Tibial artery (tissue), 4 donors: Measurements from ENCODE around the gene CENPO.

Experiments
- DNase-seq, 2 donors: peaks; one replicate each; pipeline ENCODE4 v3.0.0-alpha.2; 2019
- H3K27ac ChIP-seq, 2 donors: fragments of 200-600 bp; sonication (generic) in 1 of 2; 1 replicate in 1 of 2; 2 replicates in 1 of 2; pipeline ENCODE4 v1.5.1; 2018 to 2019; ENCODE audit warnings: mild to moderate bottlenecking in 1 of 2
- H3K27me3 ChIP-seq, 2 donors: fragments of 200-600 bp; sonication (generic) in 1 of 2; one replicate each; pipeline versions ENCODE4 v1.5.1 to v1.6.0; 2016 to 2019
- H3K36me3 ChIP-seq, 3 donors: fragments of 200-600 bp; sonication (generic) in 2 of 3; one replicate each; pipeline ENCODE4 v1.5.1; 2016 to 2019; ENCODE audit warnings: mild to moderate bottlenecking in 2 of 3
- H3K4me1 ChIP-seq, 4 donors: fragments of 200-600 bp; sonication (generic) in 2 of 4; 1 replicate in 3 of 4; 2 replicates in 1 of 4; pipeline ENCODE4 v1.5.1; 2016 to 2019
- H3K4me3 ChIP-seq, 2 donors: fragments of 200-600 bp; sonication (generic) in 1 of 2; 1 replicate in 1 of 2; 2 replicates in 1 of 2; pipeline ENCODE4 v1.5.1; 2018 to 2019; ENCODE audit warnings: mild to moderate bottlenecking in 2 of 2
- H3K9me3 ChIP-seq, 3 donors: fragments of 200-600 bp; sonication (generic) in 1 of 3; one replicate each; pipeline ENCODE4 v1.5.1; 2016 to 2019
- CTCF ChIP-seq, 2 experiments: fragments of 200-600 bp in 1 of 2; fragments of 450-650 bp in 1 of 2; IDR thresholded peaks; one replicate each; pipeline ENCODE4 v1.5.1; 2017 to 2019; ENCODE audit warnings: antibody characterized with exemption in 2 of 2, mild to moderate bottlenecking in 1 of 2, moderate library complexity in 1 of 2
- intact Hi-C: fragments of 100-400 bp; cut with DNase I; formaldehyde crosslinking; loops from one replicate; pipeline ENCODE4 v1.15.0; 2023; ENCODE audit warnings: low total_unique reads

CENPO gene

GRCh38 chr2:24863641-24864040, 70.4 kb downstream of the CENPO start:
- Histone ChIP-seq H3K9me3 (no peaks in the 10 kb centered on the region), H3K27ac (no peak overlapping the region), H3K4me3 (no peak overlapping the region), H3K27me3 (no peaks in the 10 kb centered on the region), H3K36me3 (no peaks in the 10 kb centered on the region), H3K4me1 (peaks cover 0 to 5% (median 0%) of the 10 kb centered on the region in 4 donors)
- intact Hi-C loops = no loop called here
- no peak for DNase-seq
- no peak for TF ChIP-seq CTCF (IDR thresholded peaks at IDR 0.05)

- H3K27ac ChIP-seq = no peak overlapping the region
- DNase-seq = no peak
- H3K9me3 ChIP-seq = no peaks in the 10 kb centered on the region
- intact Hi-C loops = no loop called here
- H3K4me3 ChIP-seq = no peak overlapping the region
- H3K4me1 ChIP-seq = peaks cover 0 to 6% (median 2%) of the 10 kb centered on the region in 4 donors
- H3K36me3 ChIP-seq = peaks cover 0 to 10% (median 0%) of the 10 kb centered on the region in 3 donors
- TF ChIP-seq CTCF (IDR thresholded peaks at IDR 0.05) = no peak
- no peaks in the 10 kb centered on the region for H3K27me3 ChIP-seq
Measured at GRCh38 chr2:24866946-24867345, 73.7 kb downstream of the CENPO start.

GRCh38 chr2:24870440-24870839, 77.2 kb downstream of the CENPO start:
- H3K27ac ChIP-seq = no peak overlapping the region
- no peaks in the 10 kb centered on the region for H3K9me3 ChIP-seq
- no peak for DNase-seq
- no peak for TF ChIP-seq CTCF (IDR thresholded peaks at IDR 0.05)
- H3K36me3 ChIP-seq = peaks cover 0 to 11% (median 0%) of the 10 kb centered on the region in 3 donors
- H3K4me1 ChIP-seq = peaks cover 0 to 33% (median 9%) of the 10 kb centered on the region in 4 donors
- H3K4me3 ChIP-seq = no peak overlapping the region
- intact Hi-C loops = no loop called here
- H3K27me3 ChIP-seq = no peaks in the 10 kb centered on the region

GRCh38 chr2:24870891-24871705, 77.9 kb downstream of the CENPO start:
- Histone ChIP-seq H3K27ac (no peak overlapping the region), H3K9me3 (no peaks in the 10 kb centered on the region), H3K27me3 (no peaks in the 10 kb centered on the region), H3K4me1 (peaks cover 0 to 34% (median 9%) of the 10 kb centered on the region in 4 donors), H3K4me3 (no peak overlapping the region), H3K36me3 (peaks cover 0 to 11% (median 0%) of the 10 kb centered on the region in 3 donors)
- intact Hi-C loops = no loop called here
- DNase-seq = no peak
- TF ChIP-seq CTCF (IDR thresholded peaks at IDR 0.05) = no peak

- no peaks in the 10 kb centered on the region for H3K27me3 ChIP-seq
- H3K27ac ChIP-seq = no peak overlapping the region
- H3K9me3 ChIP-seq = no peaks in the 10 kb centered on the region
- DNase-seq = no peak
- no peak for TF ChIP-seq CTCF (IDR thresholded peaks at IDR 0.05)
- H3K4me3 ChIP-seq = no peak overlapping the region
- intact Hi-C loops = no loop called here
- peaks cover 0 to 11% (median 0%) of the 10 kb centered on the region in 3 donors for H3K36me3 ChIP-seq
- peaks cover 0 to 34% (median 9%) of the 10 kb centered on the region in 4 donors for H3K4me1 ChIP-seq
Measured at GRCh38 chr2:24871852-24872333, 78.7 kb downstream of the CENPO start.
